Iris pigment epithelial cell (primary cell): ENCODE measurements around the gene REEP6.

Experiments used
- DNase-seq: peaks from one replicate; pipeline ENCODE4 v3.0.0-alpha.2; 2011; ENCODE audit warnings: low read depth

REEP6 gene

GRCh38 chr19:1491114-1491848, at the start of gene REEP6:
Gene REEP6 (plus strand): TSS chr19:1491181. CDS start chr19:1491270, 89 bp downstream.
- DNase-seq = no peak

- no peak for DNase-seq
Measured at GRCh38 chr19:1441677-1442438, 49.1 kb upstream of the REEP6 start.

DNA sequence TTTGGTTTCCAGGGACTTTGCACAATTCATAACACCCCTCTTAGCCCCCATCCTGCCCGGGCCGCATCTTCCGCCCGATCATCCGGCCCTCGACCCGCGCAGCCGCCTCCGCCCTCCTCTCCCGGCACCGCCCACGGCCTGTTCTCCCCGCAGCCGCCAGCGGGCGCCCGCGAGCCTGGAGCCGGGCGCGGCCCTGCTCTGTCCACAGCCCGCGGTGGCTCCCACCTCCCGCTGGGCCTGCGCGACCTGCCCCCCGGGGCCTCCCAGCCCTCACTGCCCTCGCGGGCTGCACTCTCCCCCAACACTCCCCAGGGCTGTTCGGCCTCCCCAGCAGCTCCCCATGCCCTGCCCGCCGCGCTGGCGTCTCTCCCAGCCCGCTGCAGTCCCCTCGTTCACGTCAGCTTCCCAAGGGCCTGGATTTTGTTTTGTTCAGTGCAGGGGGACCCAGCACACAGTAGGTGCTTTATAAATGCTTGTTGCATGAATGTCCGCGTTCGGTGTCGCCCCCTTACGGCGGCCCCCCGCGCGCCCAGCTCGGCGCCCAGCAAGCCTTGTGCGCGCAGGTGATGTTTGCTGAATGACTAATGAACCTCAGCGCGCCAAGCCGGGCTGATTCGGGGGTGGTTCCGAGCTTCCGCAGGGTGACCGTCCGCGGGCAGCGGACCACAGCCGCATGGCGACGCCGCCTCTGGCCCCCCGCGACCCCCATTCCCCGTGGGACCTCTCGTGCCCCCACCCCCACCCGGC, 45.6 kb upstream of the REEP6 start:
- peak; percentile 40 for DNase-seq

GRCh38 chr19:1445932-1446712, 44.9 kb upstream of the REEP6 start:
- no peak for DNase-seq

DNA sequence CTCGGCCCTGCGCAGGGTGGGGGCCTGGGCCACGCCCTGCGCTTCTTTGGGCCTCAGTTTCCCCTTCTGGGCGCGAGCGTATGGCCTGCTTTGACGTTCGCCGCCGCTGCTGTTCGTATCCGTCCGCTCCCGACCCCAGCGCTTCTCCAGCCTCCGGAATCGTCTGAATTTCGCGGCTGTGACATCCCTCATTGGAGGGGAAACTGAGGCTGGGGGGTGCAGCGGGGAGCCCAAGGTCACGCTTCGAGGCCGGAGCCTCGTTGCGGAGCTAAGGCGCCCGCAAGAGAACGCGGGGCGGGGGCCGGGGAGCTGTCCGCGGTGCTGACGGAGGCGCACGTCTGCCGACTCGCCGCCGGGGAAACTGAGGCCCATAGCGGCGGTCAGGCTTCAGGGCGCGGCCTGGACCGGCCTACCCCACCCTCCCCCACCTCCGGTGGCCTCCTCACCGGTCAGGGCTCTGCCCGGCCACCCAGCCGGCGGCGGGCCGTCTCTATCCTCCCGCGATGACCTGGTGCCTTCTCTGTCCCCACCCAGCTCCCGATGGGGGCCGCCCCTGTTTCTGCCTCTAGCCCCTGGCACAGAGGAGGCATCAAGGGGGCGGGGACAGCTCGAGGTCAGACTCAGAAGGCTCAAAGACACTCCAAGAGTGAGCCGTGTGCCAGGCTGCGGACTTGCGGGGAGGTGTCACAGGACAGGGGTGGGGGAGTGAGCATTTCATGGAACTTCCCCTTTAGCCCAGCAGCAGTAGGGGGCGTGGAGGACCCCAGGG, 44.1 kb upstream of the REEP6 start:
- no peak for DNase-seq

DNA sequence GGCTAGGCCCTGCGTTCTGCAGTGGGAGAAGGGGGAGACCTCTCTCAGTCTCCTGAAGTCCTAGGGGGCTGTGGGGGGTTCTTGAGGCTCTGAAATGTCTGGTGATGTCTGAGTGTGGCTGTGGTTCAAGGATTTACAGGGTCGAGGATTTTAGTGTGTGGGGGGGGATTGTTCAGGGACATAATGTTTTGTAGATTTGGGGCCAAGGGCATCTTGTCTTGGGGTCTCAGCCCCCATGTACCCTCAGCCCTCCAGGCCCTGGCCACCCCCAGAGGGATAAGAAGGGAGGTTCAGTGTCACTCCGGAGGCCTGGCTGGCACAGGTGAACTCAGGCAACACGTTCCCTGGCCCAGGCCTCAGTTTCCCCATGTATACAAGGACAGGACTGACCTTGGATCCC, 43.5 kb upstream of the REEP6 start:
- DNase-seq = no peak

- DNase-seq = no peak
Measured at GRCh38 chr19:1447944-1448343, 43.0 kb upstream of the REEP6 start.

- peak; percentile 30 for DNase-seq
Measured at GRCh38 chr19:1449467-1450442, 41.2 kb upstream of the REEP6 start, which contains the start of gene APC2. Gene APC2 (plus strand): TSS chr19:1450121. CDS start chr19:1453002, 2,881 bp downstream.

- DNase-seq = no peak
Measured at GRCh38 chr19:1450735-1451731, 39.9 kb upstream of the REEP6 start.

DNA sequence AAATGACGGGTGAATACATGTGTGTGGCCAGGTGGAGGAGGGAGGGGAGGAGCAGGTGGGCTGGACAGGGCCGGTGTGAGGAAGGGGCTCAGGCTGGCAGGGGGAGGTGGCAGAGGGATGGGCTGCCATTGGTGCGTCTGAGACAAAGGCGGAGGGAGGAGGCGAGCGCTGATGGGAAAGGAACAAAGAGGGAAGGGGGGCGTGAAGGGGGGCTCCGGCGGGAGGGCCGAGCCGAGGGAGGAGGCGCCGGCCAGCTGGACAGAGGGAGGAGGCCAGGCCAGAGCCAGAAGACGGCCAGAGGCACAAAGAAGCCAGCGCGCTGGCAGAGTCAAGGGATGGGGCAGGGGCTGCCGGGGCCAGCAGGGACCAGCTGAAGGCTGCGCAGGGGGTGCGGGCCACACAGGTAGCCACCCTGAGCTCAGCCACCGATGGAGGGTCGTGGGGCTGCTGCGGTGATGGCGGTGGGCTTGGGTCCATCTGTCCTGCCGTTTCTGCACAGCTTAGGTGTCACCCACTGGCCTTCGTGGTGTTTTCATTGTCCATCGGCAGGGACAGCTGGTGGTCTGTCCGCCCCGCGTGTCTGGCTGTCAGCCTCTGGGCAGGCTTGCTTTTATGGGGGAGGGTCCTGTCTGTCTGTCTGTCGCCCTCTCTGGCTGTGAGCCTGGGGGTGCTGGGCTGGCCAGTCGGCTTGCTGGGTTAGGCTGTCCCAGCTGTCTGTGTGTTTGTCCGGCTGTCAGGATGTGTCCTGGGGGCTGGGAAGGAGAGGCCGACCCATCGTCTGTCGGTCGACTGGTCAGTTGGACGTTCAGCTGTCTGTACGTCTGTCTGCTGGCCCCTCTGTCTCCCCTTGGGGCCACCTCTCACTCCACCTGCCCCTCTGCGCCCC, 38.8 kb upstream of the REEP6 start:
- DNase-seq = no peak

DNA sequence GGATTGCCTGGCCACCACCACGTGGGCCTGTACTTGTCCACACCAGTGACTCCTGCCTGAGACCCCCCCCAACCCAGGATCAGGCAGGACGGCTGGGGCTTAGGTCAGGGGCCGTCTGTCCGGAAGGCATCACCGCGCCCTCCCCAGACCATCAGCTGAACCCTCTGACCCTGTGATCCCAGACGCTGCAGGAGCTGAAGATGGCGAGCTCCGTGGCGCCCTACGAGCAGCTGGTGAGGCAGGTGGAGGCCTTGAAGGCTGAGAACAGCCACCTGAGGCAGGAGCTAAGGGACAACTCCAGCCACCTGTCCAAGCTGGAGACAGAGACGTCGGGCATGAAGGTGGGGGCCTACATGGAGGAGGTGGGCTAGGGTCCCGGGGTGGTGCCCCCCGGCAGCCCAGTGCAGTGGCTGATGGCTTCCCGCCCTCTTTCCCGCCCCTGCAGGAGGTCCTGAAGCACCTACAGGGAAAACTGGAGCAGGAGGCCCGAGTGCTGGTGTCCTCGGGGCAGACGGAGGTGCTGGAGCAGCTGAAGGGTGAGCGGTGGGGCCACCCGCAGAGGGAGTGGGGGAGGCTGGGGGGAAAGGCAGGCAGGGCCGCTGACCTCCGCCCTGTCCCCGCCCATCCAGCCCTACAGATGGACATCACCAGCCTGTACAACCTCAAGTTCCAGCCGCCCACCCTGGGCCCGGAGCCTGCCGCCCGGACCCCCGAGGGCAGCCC, 38.0 kb upstream of the REEP6 start:
- DNase-seq = no peak

DNA sequence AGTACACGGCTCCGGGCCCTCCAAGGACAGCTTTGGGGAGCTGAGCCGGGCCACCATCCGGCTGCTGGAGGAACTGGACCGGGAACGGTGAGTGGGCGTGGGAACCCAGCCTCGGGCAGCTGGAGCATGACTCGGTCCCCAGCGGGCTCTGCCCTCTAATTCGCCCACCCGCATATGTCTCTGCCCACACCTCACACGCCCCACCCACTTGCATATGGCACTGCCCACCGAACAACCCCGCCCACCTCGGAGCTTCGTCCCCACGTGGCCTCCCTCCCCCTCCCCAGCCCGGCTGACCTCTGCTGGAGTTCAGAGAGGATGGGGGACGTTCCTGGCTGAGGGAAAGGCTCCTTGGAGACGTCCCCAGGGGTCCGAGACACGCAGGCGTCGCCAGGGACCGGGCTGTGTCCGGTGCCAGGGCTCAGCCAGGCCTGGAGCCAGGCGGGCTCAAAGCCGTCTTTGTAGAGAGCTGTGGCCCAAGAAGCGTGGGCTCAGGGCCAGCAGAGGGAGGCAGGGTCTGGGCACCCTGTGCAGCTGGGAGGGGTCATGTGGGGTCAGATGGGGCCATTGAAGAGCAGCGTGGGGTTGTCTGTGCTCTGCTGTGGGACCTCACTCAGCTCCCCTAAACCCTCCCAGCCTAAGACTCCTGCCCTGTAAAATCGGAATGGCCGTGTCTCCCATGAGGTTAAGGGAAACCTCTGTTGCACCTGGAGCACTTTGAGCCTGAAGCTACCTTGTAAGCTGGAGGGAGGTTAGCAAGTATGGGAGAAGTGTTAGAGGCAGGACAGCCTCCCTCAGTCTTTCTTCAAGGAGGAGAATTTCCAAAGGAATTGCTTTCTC, 37.2 kb upstream of the REEP6 start:
- no peak for DNase-seq

GRCh38 chr19:1455002-1455335, 36.0 kb upstream of the REEP6 start:
- DNase-seq = no peak

DNA sequence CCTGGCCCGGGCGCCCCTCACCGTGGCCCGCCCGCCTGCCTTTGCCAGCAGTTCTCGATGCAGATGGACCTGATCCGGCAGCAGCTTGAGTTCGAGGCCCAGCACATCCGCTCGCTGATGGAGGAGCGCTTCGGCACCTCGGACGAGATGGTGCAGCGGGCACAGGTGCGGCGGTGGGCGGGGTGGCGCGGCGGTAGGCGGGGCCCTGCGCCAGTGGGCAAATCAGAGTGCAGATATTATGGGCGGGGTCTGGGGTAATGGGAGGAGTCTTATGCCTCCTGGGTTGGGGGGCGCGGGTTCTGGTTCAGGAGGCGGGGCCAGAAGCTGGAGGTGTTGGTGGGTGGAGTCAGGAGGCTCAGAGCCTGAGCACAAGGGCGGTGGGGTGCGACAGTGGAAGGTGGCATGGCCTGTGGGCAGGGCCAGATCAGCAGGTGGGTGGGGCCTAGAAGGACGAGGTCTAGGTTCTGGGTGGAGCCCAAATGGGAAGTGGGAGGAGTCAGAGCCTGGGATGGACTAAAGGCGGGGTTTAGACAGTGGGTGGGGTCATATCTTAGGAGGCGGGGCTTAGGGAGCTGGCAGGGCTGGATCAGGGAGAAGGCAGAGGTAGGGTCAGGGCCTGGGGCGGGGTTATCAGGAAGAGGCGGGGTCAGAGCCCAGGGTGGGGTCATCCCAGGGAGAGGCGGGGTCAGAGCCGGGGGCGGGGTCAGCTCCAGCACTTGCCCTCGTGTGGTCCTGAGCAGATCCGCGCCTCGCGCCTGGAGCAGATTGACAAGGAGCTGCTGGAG, 35.5 kb upstream of the REEP6 start:
- DNase-seq = no peak
